Fibroblast of lung (primary cell): ENCODE measurements around the gene PVR. TPM values are rescaled to one million over a fixed set of nuclear protein-coding genes. Genes with fewer than 3 reads are reported as not detected.

Source experiments
- DNase-seq, 2 donors: peaks; one replicate each; pipeline versions ENCODE4 v3.0.0 to v3.0.0-alpha.2; 2010; ENCODE audit warnings: low read depth in 2 of 2
- H2AFZ ChIP-seq: 2 replicates; pipeline ENCODE4 v1.5.1; 2012; ENCODE audit warnings: low read length, control low read depth, inconsistent platforms
- H3K27ac ChIP-seq: 2 replicates; pipeline ENCODE4 v1.5.1; 2011; ENCODE audit warnings: low read length, control low read depth; ENCODE audit not compliant: insufficient read depth
- H3K27me3 ChIP-seq: 2 replicates; pipeline ENCODE4 v1.5.1; 2011; ENCODE audit warnings: mild to moderate bottlenecking, low read length; ENCODE audit not compliant: control insufficient read depth, insufficient read depth
- H3K36me3 ChIP-seq: 2 replicates; pipeline ENCODE4 v1.5.1; 2011; ENCODE audit warnings: low read length; ENCODE audit not compliant: control insufficient read depth, insufficient read depth
- H3K4me1 ChIP-seq: 2 replicates; pipeline ENCODE4 v1.5.1; 2011; ENCODE audit warnings: low read length; ENCODE audit not compliant: control insufficient read depth, insufficient read depth; ENCODE audit errors: extremely low read depth
- H3K4me2 ChIP-seq: 2 replicates; pipeline ENCODE4 v1.5.1; 2011; ENCODE audit warnings: low read length, control low read depth; ENCODE audit not compliant: insufficient read depth; ENCODE audit errors: extremely low read depth
- H3K4me3 ChIP-seq, 4 experiments: fragments of 200-600 bp in 1 of 4; sonication (generic) in 1 of 4; replicated peaks in 1 of 4; 2 replicates each; pipeline ENCODE4 v1.5.1; 2011 to 2016; ENCODE audit warnings: low read length in 4 of 4, low read depth in 3 of 4, mild to moderate bottlenecking in 3 of 4, control low read depth in 2 of 4, inconsistent platforms in 1 of 4, mixed read lengths in 1 of 4; ENCODE audit not compliant: insufficient read depth in 1 of 4; ENCODE audit errors: control extremely low read depth in 1 of 4
- H3K79me2 ChIP-seq: 2 replicates; pipeline ENCODE4 v1.5.1; 2012; ENCODE audit warnings: mild to moderate bottlenecking, low read length, inconsistent platforms; ENCODE audit not compliant: control insufficient read depth, insufficient read depth
- H3K9ac ChIP-seq: 2 replicates; pipeline ENCODE4 v1.5.1; 2011; ENCODE audit warnings: mild to moderate bottlenecking, low read length, control low read depth; ENCODE audit not compliant: insufficient read depth
- H3K9me3 ChIP-seq: 2 replicates; pipeline ENCODE4 v1.5.1; 2012; ENCODE audit warnings: low read depth, low read length; ENCODE audit not compliant: control insufficient read depth, insufficient read depth
- H4K20me1 ChIP-seq: 2 replicates; pipeline ENCODE4 v1.5.1; 2011; ENCODE audit warnings: low read length; ENCODE audit not compliant: control insufficient read depth, insufficient read depth; ENCODE audit errors: extremely low read depth
- EZH2 ChIP-seq: IDR thresholded peaks from 2 replicates; pipeline ENCODE4 v1.5.1; 2012; ENCODE audit warnings: low read length, control low read depth, mild to moderate bottlenecking; ENCODE audit errors: missing control alignments
- polyA plus RNA-seq, 2 donors: library from polyadenylated mRNA; depleted of rRNA in 1 of 2; stranded (reverse) in 1 of 2; unstranded in 1 of 2; fragments of >200 nt; gene quantifications; 2 replicates each; pipeline ENCODE4 v1.2.1, GENCODE V29; 2011 to 2012; ENCODE audit warnings: missing spikeins in 1 of 2
- total RNA-seq: library from RNA; depleted of rRNA; stranded (reverse); fragments of >200 nt; gene quantifications from 2 replicates; pipeline ENCODE4 v1.2.1, GENCODE V29; 2014
- TF ChIP-seq, protein P1 (sequence below), 2 donors: IDR thresholded peaks in 1 of 2; conservative IDR thresholded peaks in 1 of 2; 1 replicate in 1 of 2; 2 replicates in 1 of 2; pipeline ENCODE4 v1.5.1; 2011 to 2012; ENCODE audit warnings: low read length in 2 of 2, control low read depth in 1 of 2, inconsistent platforms in 1 of 2, low read depth in 1 of 2, mild to moderate bottlenecking in 1 of 2

Gene PVR
- total and polyA plus RNA-seq, 2 donors (not counting 1 experiment from before 2014, with no cell fraction given): 229 to 230 TPM

GRCh38 chr19:44686896-44687295 is 43.2 kb downstream of the PVR start:
- Histone ChIP-seq H3K79me2 (no peaks in the 10 kb centered on the region), H4K20me1 (no peaks in the 10 kb centered on the region)
- DNase-seq: no peak

DNA sequence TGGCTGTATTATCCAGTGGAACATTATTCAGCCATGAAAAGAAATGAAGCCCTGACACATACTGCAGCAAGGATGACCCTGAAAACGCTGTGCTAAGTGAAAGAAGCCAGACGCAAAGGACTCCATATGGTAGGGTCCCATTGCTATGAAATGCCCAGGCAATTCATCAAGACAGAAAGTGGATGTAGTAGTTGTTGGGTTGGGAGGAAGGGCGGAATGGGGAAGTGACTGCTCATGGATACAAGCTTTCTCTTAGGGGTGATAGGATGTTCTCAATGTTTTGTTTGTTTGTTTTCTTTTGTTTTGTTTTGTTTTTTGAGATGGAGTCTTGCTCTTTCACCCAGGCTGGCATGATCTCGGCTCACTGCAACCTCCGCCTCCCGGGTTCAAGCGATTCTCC is 44.2 kb downstream of the PVR start:
- no peak overlapping the region for H3K9ac ChIP-seq
- H4K20me1 ChIP-seq: no peaks in the 10 kb centered on the region
- H3K27ac ChIP-seq: no peak overlapping the region
- TF ChIP-seq EZH2: no peak
- TF ChIP-seq, protein P1, sequence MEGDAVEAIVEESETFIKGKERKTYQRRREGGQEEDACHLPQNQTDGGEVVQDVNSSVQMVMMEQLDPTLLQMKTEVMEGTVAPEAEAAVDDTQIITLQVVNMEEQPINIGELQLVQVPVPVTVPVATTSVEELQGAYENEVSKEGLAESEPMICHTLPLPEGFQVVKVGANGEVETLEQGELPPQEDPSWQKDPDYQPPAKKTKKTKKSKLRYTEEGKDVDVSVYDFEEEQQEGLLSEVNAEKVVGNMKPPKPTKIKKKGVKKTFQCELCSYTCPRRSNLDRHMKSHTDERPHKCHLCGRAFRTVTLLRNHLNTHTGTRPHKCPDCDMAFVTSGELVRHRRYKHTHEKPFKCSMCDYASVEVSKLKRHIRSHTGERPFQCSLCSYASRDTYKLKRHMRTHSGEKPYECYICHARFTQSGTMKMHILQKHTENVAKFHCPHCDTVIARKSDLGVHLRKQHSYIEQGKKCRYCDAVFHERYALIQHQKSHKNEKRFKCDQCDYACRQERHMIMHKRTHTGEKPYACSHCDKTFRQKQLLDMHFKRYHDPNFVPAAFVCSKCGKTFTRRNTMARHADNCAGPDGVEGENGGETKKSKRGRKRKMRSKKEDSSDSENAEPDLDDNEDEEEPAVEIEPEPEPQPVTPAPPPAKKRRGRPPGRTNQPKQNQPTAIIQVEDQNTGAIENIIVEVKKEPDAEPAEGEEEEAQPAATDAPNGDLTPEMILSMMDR (conservative IDR thresholded peaks at IDR 0.05 in 1 of 2, IDR thresholded peaks at IDR 0.05 in 1 of 2; ENCODE audit: low read depth in 1 of 2, low read length in 2 of 2): no peak
- peaks cover 6% of the 10 kb centered on the region for H3K36me3 ChIP-seq
- no peaks in the 10 kb centered on the region for H3K9me3 ChIP-seq
- H3K4me2 ChIP-seq: no peak overlapping the region
- no peak overlapping the region for H2AFZ ChIP-seq
- no peaks in the 10 kb centered on the region for H3K27me3 ChIP-seq
- H3K4me3 ChIP-seq: no peak overlapping the region
- no peaks in the 10 kb centered on the region for H3K79me2 ChIP-seq
- peaks cover 11% of the 10 kb centered on the region for H3K4me1 ChIP-seq
- DNase-seq: no peak

More at GRCh38 chr19:44686896-44687295, 43.2 kb downstream of the PVR start:
- Histone ChIP-seq H3K4me3 (no peak overlapping the region), H3K4me1 (peaks cover 8% of the 10 kb centered on the region), H3K9ac (no peak overlapping the region), H3K27me3 (no peaks in the 10 kb centered on the region), H3K27ac (no peak overlapping the region), H3K36me3 (peaks cover 6% of the 10 kb centered on the region), H2AFZ (no peak overlapping the region), H3K9me3 (no peaks in the 10 kb centered on the region), H3K4me2 (no peak overlapping the region)
- TF ChIP-seq, protein P1 (conservative IDR thresholded peaks at IDR 0.05 in 1 of 2, IDR thresholded peaks at IDR 0.05 in 1 of 2; ENCODE audit: low read depth in 1 of 2, low read length in 2 of 2): no peak
- TF ChIP-seq EZH2: no peak

DNA sequence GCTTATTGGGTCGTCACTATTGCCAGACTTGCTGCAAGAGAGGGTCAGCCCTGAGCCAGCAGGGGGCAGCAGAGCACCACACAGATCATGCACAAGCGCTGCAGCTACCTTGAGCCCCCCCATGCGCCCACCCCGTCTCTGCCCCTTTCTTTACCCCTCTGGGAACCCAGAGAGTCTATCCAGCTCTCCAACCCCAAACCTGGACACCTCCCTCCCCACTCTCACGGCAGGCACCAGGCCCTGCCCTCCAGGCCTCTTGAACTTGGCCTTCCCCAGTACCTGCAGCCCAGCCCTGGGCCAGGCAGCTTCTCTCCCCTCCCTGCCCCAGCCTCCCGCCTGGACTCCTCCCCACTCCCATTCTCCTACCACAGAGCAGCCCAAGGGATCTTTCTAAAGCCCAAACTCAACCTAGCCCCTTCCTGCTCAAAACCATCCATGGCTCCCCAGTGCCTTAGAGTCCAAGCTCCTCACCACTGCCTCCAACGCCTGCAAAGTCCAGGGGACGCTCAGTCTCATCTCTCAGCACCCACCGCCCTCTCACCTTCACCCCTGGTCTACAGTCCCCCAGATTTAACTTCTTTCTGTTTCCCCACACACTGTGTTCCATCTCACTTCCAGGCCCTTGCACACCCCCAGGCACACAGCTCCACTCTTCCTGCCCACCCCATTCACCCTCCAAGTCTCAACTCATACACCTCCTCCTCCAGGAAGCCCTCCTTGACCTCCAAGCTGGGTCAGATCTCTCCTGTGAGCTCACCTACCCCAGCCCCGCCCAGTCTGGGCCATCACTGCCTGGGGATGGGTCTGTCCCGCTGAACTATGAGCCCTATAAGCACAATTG is 45.8 kb downstream of the PVR start:
- no peaks in the 10 kb centered on the region for H3K79me2 ChIP-seq
- DNase-seq: peak; percentile 55 to 81
- TF ChIP-seq, protein P1 (conservative IDR thresholded peaks at IDR 0.05 in 1 of 2, IDR thresholded peaks at IDR 0.05 in 1 of 2; ENCODE audit: low read depth in 1 of 2, low read length in 2 of 2): peak; percentile 91 to 97
- no peak for TF ChIP-seq EZH2
- H4K20me1 ChIP-seq: no peaks in the 10 kb centered on the region
- no peak overlapping the region for H3K27ac ChIP-seq
- H3K9me3 ChIP-seq: no peaks in the 10 kb centered on the region
- no peak overlapping the region for H2AFZ ChIP-seq
- no peak overlapping the region for H3K4me3 ChIP-seq
- no peaks in the 10 kb centered on the region for H3K36me3 ChIP-seq
- no peak overlapping the region for H3K9ac ChIP-seq
- peaks cover 11% of the 10 kb centered on the region for H3K4me1 ChIP-seq
- no peak overlapping the region for H3K4me2 ChIP-seq
- H3K27me3 ChIP-seq: no peaks in the 10 kb centered on the region
